Measurements from ENCODE around the gene RPL9.
"Not testable (repeated sequence)": the region's sequence is repeated elsewhere in the genome, so short reads cannot be mapped to it uniquely, and the experiment has no call there.

Gene RPL9

GRCh38 chr4:39466747-39467146, 8.0 kb upstream of the RPL9 start:
- no peak for DNase-seq (ENCODE audit: low read depth, low spot score)

- DNase-seq (ENCODE audit: low read depth, low spot score), result no peak
Observed at GRCh38 chr4:39464886-39465501, 6.3 kb upstream of the RPL9 start.

GRCh38 chr4:39458161-39458504, 589 bp downstream of the RPL9 start:
- DNase-seq (ENCODE audit: low read depth, low spot score), result not testable (repeated sequence)

- DNase-seq (ENCODE audit: low read depth, low spot score), result no peak
Observed at GRCh38 chr4:39456946-39457763, 1.6 kb downstream of the RPL9 start.

GRCh38 chr4:39455486-39455885, 3.2 kb downstream of the RPL9 start:
- DNase-seq (ENCODE audit: low read depth, low spot score), result no peak

DNA sequence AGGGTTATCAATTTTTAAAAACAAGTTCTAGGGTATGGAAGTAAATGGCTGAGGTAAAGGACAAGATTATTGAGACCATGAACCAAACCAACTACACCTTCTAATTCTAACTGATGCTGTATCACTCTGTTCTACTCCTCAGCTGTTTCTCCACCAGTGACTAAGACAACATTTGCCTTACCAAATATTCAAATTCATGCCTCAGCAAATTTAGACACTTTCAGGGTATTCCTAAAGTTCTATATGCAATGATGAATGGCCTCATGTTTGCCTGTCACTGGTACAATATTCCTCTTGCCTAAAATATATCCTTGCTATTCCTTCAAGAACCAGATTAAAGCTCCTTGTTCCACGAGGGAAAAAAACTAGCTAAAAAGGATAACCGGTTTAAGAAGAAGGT, 5.0 kb downstream of the RPL9 start:
- DNase-seq (ENCODE audit: low read depth, low spot score), result no peak

DNA sequence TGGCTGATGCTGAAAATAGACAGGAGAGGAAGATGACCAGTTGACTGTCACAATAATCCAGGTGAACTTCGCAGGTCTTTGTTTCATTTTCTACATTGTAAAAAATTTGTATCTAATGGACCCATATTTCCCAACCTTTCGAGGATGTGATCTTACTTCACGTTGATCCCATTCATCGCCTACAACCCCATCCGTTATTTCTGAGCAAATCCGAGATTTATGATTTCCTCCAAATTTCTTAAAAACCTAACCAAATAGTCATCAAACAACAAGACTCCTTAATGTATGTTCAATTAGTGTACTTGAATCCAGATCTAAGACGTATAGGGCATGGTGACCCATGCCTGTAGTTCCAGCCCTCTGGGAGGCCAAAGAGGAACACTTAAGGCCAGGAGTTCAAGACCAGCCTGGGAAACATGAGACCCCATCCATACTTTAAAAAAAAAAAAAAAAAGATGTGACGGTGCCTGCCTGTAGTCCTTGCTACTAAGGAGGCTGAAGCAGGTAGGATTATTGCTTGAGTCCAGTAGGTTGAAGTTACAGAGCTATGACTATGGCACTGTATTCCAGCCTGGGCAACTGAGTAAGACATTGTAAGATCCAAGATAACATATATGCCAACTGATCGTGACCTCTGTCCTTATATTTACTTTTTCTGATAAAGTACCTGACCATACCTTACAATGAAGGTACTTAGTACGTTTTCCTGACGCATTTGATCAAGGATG, 5.7 kb downstream of the RPL9 start:
- DNase-seq (ENCODE audit: low read depth, low spot score), result no peak

GRCh38 chr4:39452153-39452859, 6.4 kb downstream of the RPL9 start:
- no peak for DNase-seq (ENCODE audit: low read depth, low spot score)

GRCh38 chr4:39451423-39452023, 7.2 kb downstream of the RPL9 start:
- DNase-seq (ENCODE audit: low read depth, low spot score), result no peak

GRCh38 chr4:39450618-39451017, 8.1 kb downstream of the RPL9 start:
- DNase-seq (ENCODE audit: low read depth, low spot score), result no peak

- DNase-seq (ENCODE audit: low read depth, low spot score), result no peak
Observed at GRCh38 chr4:39446842-39447573, 11.7 kb downstream of the RPL9 start.

DNA sequence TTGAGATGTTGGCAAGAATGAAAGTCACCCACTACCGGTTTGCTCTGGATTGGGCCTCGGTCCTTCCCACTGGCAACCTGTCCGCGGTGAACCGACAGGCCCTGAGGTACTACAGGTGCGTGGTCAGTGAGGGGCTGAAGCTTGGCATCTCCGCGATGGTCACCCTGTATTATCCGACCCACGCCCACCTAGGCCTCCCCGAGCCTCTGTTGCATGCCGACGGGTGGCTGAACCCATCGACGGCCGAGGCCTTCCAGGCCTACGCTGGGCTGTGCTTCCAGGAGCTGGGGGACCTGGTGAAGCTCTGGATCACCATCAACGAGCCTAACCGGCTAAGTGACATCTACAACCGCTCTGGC, 12.3 kb downstream of the RPL9 start:
- DNase-seq (ENCODE audit: low read depth, low spot score), result no peak

DNA sequence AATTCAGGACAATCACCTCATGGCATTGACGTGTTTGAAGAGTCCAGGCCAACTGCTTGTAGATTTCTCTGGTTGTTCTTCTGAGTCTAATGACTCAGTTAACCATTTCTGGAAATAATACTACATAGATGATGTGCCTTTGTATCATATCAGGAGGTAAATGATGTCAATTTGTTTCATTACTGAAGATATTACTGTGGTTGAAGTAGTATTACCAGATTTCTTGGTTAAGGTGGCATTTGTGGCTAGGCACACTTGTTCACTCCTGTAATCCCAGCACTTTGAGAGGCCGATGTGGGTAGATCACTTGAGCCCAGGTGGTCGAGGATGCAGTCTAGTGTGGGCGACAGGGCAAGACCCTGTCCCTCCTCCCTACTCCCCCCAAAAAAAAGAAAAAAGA, 15.7 kb downstream of the RPL9 start:
- no peak for DNase-seq (ENCODE audit: low read depth, low spot score)

GRCh38 chr4:39441593-39441992, 17.1 kb downstream of the RPL9 start:
- no peak for DNase-seq (ENCODE audit: low read depth, low spot score)

DNA sequence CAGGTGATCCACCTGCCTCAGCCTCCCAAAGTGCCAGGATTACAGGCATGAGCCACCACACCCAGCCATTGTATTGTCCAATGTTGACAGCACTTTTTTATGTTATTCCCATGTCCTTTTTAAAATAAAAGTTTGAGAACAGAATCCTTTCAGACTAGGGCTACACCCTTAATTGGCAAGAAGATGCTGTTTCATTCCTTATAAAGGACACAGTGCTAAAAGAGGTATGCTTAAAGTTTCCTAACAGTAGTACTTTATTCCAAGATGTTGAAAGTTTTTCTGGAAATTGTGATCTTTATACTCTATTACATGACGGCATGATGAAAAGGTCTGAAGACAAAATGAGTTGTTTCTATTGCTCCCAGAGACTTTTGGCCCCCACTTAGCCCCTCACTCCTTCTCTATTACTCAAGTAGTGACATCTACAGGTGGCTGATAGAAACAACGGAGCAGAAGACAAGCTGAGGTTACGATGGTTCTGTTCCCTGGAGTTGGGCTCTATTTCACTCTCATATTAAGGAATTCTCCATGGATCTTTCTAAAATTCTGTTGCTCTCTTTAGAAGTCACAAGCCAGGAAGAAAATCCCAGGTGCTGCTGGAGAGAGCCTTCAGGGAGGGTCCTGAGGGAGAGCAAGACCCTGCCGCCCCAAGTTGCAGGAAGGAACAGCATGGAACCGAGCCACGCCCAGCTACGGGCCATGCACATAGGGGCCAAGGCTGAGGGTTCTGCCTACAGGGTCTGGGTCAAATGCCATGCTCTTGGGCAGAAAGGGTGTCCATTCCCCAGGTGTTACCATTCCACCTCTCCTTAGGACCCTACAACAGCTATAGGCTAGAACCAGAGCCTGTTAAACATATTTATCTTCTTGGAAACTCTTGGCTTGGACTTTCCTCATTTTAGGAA, 22.8 kb downstream of the RPL9 start:
- no peak for DNase-seq (ENCODE audit: low read depth, low spot score)

DNA sequence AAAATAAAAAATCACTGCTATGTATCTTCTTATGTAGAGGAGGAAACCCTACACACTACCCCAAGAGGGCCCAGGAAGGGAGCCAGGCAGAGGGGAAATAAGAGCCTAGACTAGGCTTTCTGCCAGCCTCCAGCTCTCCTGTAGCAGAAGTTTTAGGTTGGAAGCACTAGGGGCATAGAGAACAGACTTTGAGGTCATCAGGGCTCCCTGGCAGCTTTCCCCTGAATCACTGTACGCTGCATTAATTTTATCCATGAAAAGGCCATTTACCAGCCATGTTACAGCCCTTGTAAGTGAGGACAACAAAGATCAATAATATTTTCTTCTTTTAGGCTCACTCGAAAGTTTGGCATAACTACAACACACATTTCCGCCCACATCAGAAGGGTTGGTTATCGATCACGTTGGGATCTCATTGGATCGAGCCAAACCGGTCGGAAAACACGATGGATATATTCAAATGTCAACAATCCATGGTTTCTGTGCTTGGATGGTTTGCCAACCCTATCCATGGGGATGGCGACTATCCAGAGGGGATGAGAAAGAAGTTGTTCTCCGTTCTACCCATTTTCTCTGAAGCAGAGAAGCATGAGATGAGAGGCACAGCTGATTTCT, 24.7 kb downstream of the RPL9 start:
- DNase-seq (ENCODE audit: low read depth, low spot score), result no peak

- no peak for DNase-seq (ENCODE audit: low read depth, low spot score)
Observed at GRCh38 chr4:39429476-39430334, 29.0 kb downstream of the RPL9 start.

GRCh38 chr4:39427520-39428114, 31.1 kb downstream of the RPL9 start:
- no peak for DNase-seq (ENCODE audit: low read depth, low spot score)
